Central memory CD4-positive, alpha-beta T cell (primary cell): Measurements from ENCODE around the gene AGT.

ENCODE experiments used
- DNase-seq: peaks from one replicate; pipeline ENCODE4 v3.0.0; 2022
- total RNA-seq, 3 experiments: gene quantifications; one replicate each; lab custom pipeline; 2026; lab: John Stamatoyannopoulos, UW

The AGT gene
- 0 to 0.04 (median 0) reads per million in 3 experiments for total RNA-seq

DNA sequence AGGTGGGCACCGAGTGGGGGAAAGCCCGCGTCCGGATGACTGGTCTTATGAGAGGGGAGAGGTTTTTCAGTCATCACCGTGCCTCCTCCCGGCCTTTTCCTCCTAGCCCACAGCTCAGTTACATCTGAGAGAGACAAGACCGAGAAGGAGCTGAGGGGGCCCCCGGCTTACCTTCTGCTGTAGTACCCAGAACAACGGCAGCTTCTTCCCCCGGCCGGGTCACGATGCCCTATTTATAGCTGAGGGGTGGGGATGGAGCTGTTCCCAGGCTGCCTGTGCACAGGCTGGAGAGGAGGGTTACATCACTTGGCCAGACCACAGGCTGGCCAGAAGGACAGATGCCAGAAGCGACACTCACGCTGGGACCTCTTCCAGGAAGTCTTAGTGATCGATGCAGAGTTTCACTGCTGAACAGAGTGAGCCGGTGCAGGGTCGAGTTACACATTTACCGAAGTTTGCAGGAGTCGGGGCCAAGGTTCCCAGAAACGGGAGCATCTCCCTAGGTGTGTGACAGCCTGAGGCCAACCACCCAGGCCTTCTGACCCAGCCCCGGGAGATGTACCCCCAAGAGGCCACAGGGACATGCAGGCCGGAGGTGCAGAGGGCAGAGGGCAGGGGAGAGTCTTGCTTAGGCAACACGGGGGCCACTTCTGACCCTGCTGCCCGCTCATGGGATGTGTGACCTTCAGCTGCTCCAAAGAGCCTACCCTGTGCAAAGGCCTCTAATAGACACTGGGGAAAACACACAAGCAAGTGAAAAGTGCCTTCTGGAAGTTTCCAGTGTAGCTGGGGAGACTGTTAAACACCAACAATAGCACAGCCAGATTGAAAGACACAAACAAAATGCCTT is at the start of gene AGT:
Gene AGT, minus strand, starts transcription at position 208 of the 850 bp plus-strand sequence. CDS start 3,299 bp downstream, outside the sequence.
- no peak for DNase-seq

GRCh38 chr1:230761443-230762167 is 47.7 kb upstream of the AGT start:
- DNase-seq, result no peak

DNA sequence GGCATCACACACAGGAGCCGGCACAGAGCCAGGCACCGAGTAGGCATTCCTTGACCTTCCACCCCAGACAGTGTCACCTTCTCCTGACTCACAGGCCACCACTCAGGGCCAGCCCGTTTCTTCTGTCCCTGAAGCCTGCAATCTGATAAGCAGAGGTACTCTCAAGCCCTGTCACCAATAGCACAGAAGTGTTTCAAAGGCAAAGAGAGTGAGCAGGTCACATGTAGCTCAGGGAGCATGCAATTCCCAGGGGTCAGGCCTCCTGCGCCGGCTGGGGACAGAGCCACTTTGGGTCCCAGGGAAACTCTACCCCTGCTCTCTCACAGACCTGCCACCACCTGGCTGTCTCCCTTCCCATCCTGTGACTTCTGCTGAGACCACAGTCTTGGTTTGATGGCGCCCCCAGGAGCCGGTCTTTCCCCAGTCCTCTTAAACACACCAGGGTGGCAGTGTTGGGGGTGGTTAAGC is 46.5 kb upstream of the AGT start:
- DNase-seq, result no peak

DNA sequence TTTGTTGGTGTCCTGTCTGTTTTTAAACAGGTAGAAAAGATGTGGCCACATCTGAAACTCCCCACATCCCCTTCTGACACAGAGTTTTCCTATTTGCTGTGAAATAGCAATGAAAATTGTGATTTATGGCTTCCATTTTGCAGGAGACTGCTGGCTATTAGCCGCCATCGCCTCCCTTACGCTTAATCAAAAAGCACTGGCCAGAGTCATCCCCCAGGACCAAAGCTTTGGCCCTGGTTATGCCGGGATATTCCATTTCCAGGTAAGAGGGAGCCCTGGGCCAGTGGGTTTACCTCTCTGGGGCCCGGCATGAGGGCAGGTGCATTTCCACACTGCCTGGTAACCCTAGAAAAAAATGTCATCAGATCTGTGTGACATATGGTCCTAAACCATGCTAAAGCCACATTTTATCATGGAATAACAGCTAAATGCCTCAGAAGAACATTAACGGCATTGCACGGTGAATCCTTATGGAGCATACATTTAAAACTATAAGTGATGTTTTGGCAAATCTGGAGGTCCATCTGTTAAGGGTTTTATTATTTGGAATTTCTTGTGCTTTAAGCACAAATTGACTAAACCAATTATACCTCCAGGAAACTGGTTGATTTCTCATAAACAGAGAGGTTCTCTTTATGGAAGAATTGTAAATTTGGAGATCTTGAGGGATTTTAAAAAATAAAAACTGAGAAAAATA is 45.6 kb upstream of the AGT start:
- no peak for DNase-seq

DNA sequence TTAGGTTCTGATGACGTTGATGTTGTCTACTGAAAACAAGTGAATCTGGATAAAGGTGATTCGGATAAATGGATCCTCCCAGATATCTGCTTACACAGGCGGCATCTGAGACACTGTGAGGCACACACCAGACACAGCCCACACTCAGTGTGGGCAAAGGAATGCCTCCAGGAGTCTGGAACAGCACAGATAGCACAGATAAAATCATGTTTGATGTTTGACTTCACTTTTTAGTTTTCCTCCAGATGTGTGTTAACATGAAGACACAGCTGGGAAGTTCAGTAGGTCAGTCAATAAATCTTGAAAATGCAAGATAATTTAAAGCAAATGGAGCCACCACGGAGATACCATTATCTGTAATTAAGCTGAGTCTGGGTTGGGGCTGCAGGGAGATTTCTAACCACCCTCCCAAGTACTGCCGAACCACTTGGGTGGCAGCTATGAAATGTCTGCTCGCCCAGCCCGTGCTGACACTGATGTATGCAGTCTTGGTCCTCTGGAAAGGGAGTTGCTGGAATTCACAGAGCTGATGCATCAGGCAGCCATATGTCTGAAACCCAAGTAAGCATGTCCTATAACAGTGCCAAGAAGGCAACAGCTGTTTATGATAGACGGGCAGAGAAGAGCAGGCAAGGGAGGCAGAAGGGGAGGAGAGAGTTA is 44.9 kb upstream of the AGT start:
- DNase-seq, result no peak

DNA sequence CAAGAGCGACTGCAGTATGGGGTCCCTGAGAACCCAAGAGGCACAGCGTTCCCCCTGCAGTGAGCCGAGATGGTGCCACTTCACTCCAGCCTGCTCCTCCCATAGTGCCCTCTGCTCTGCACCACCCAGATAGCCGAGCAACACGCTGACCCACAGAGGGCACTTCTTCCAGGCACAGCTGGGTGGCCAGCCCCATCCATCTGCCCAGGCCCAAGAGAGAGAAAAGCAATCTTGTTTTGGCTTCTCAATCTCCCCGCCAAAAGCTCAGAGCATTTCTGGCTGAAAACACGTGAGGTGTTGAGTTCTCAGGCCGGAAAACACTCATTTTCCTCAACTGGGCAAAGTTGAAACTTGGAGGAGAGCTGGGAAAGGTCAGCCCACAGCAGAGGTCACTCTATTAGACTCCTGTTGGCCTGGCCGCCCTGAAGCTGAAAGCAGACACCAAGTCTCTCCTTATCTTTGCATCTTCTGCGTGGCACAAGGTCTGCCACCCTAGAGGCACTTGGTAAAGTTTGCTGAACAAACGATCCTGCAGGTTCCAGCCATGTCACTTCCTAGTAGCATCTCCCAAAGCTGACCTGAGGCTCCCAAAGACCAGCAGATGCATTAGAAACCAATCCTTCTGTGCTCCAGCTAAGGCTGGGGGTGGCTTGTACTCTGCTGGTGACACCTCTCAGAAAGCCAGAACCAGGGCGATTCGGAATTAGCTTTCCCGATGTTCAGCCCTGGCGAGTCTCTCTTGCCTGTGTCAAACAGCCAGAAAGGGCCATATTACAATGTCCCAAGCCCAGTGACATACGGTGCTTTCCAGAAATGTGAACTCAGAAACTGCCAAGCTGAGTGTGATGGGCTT is 44.2 kb upstream of the AGT start:
- DNase-seq, result no peak

- no peak for DNase-seq
Observed at GRCh38 chr1:230754796-230755195, 40.9 kb upstream of the AGT start.

GRCh38 chr1:230753586-230754251 is 39.8 kb upstream of the AGT start:
- no peak for DNase-seq

DNA sequence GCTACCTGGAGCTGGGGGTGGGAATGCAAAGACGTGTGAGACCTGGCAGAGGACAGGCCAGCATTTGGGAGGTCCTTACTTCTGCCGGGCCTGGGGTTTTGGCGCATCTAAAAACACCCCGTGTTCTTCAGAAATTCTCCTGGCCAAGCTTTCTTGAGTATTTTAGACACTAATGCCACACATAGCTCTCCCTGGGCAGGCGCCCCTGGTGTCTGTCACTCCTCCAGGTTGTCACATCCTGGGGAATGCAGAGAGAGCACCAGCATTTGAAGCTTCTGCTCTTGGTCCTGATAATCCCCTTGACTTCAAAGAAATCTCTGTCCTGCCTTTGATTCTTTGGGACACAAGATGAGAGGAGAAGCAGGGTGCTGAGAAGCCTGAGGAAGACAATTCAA is 39.3 kb upstream of the AGT start:
- no peak for DNase-seq

GRCh38 chr1:230752407-230752806 is 38.5 kb upstream of the AGT start:
- no peak for DNase-seq

- DNase-seq, result no peak
Observed at GRCh38 chr1:230750986-230751625, 37.2 kb upstream of the AGT start.

- no peak for DNase-seq
Observed at GRCh38 chr1:230750576-230750975, 36.7 kb upstream of the AGT start.

- no peak for DNase-seq
Observed at GRCh38 chr1:230749635-230750034, 35.7 kb upstream of the AGT start.

DNA sequence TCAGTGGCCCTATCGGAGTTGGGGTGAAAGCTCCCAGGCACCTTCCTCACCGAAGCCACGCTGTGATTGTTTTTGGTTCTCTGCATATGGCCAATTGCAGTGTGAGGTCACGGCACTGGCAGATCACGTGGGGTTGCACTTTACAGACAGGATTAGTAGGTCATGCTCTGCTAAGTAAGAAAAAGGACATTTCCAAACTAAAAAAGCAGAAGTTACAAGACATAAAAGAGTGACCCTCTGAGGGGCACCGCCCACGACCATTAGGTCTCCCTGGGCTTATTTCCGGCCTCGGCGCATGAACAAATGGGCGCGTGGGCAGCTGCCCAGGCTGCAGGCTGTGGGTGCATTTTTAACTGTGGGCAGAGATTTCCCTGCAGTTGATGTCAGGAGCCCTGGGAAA is 35.2 kb upstream of the AGT start:
- DNase-seq, result no peak

DNA sequence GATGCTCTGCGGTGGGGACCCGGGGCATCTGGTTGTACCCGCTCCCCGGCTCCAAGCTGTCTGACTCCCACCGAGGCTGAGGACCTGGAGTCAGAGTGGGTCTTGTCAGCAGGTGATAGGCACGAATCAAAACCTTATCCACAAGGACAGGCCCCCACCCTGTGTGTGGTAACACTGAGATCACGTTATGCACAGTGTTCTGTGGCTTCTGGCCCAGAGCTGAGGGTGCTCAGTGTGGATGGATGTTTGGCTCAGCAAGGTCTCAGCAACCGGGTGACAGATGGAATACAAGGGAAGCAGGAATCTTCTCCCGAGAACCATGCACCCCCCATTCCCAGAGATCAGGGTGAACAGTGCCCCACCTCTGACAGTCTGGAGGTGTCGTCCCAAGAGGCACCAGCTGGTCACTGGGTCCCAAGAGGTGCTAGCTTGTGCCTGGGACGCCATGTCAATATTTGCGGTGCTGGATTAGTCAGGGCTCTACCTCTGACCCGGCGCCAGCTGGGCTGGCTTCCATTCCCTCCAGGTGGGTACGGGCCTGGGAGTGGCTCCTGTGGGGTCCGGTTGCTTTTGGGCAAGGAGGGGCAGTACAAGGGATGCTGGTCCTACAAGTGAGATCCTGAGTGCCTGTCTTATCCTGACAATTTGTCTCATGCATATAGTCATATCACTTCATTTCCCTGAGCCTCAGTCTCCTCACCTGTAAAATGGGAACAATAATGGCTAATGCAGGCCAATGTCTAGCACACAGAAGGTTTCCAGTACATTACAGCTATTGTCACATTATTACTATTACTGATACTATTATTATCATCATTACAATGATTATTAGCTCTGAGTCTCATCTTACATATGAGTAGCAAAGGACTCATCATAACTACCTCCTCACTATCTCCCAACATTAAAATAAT is 34.2 kb upstream of the AGT start:
- DNase-seq, result no peak

- DNase-seq, result no peak
Observed at GRCh38 chr1:230747127-230747730, 33.3 kb upstream of the AGT start, which contains the start of gene CAPN9. Gene CAPN9 (plus strand): TSS chr1:230747388. CDS start chr1:230747497, 109 bp downstream.

- DNase-seq, result no peak
Observed at GRCh38 chr1:230746617-230747016, 32.7 kb upstream of the AGT start.

DNA sequence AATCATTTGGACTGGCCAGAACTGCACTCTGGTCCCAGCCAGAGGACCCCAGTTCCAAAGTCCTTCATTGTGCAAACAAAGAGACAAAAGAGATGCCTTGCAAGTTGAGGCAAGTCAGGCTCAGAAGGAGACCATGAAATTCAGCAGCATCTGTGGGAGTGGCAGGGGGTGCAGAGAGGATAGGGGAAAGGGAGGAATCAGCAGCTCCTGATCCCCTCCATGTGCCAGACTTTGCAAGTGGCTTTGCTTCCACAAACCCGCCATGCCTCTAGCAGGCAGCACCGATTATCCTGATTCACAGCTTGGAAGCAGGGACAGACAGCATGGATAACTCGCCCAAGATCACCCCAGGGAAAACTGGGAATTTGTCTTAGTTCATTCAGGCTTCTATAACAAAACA is 31.1 kb upstream of the AGT start:
- DNase-seq, result no peak

DNA sequence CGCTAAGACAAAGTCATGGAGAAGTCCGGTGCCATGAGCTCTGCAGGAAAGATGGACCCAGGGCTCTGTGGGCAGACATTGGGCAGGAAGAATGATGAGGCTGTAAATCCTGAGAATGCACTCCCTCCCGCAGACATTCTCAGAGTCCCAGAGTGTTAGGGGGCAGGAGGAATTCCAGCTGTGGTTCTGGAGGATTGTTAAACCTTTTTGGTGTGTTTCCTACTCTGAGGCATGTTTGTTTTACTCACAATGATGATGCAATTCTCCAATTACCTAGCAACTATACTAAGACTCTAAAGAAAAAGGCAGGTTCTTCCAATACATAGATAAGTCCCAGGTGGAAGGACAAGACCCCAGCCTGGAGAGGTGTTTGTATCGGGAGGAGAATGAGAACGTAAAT is 30.5 kb upstream of the AGT start:
- no peak for DNase-seq
